Osteoblast (primary cell): ENCODE results near the gene BMS1. TPM values are rescaled to one million over a fixed set of nuclear protein-coding genes. Genes with fewer than 3 reads are reported as not detected.

Source experiments
- DNase-seq: peaks from one replicate; pipeline ENCODE4 v3.0.0; 2011; ENCODE audit warnings: low spot score, mixed read lengths; ENCODE audit not compliant: insufficient read length; ENCODE audit errors: missing footprints
- H2AFZ ChIP-seq: 2 replicates; pipeline ENCODE4 v1.6.0; 2011; ENCODE audit warnings: mild to moderate bottlenecking, low read length
- H3K27ac ChIP-seq: 2 replicates; pipeline ENCODE4 v1.5.1; 2011; ENCODE audit warnings: mild to moderate bottlenecking, low read depth, low read length, moderate library complexity
- H3K27me3 ChIP-seq: 2 replicates; pipeline ENCODE4 v1.6.0; 2012; ENCODE audit warnings: mild to moderate bottlenecking, control low read depth, inconsistent platforms, low read length, moderate library complexity; ENCODE audit not compliant: insufficient read depth
- H3K36me3 ChIP-seq: 2 replicates; pipeline ENCODE4 v1.5.1; 2011; ENCODE audit warnings: mild to moderate bottlenecking, low read length, control low read depth, moderate library complexity; ENCODE audit not compliant: insufficient read depth
- H3K4me1 ChIP-seq: 2 replicates; pipeline ENCODE4 v1.5.1; 2011; ENCODE audit warnings: mild to moderate bottlenecking, low read length, control low read depth, moderate library complexity; ENCODE audit not compliant: insufficient read depth
- H3K4me2 ChIP-seq: 2 replicates; pipeline ENCODE4 v1.6.0; 2011; ENCODE audit warnings: mild to moderate bottlenecking, low read length; ENCODE audit not compliant: insufficient read depth
- H3K4me3 ChIP-seq: fragments of 200-600 bp; sonication (generic); 3 replicates; pipeline ENCODE4 v1.5.1; 2012; ENCODE audit warnings: mild to moderate bottlenecking, low read length, inconsistent platforms; ENCODE audit not compliant: insufficient read depth
- H3K79me2 ChIP-seq: 2 replicates; pipeline ENCODE4 v1.6.0; 2012; ENCODE audit warnings: mild to moderate bottlenecking, low read length, control low read depth, inconsistent platforms; ENCODE audit not compliant: insufficient read depth
- H3K9me3 ChIP-seq: 2 replicates; pipeline ENCODE4 v1.5.1; 2011; ENCODE audit warnings: low read depth, low read length, control low read depth
- H4K20me1 ChIP-seq: 2 replicates; pipeline ENCODE4 v1.6.0; 2012; ENCODE audit warnings: mild to moderate bottlenecking, low read length, control low read depth; ENCODE audit not compliant: insufficient read depth
- CTCF ChIP-seq: IDR thresholded peaks from 2 replicates; pipeline ENCODE4 v1.5.1; 2011; ENCODE audit warnings: mild to moderate bottlenecking, low read depth, low read length, moderate library complexity; ENCODE audit errors: extremely low read depth
- total RNA-seq: library from RNA; depleted of rRNA; stranded (reverse); fragments of >200 nt; gene quantifications from 2 replicates; pipeline ENCODE4 v1.2.3, GENCODE V29; 2012

Gene BMS1
- total RNA-seq, 1 donor = 14.5 TPM

- Histone ChIP-seq H4K20me1 (no peaks in the 10 kb centered on the region), H3K27ac (no peak overlapping the region), H3K4me3 (no peak overlapping the region), H3K4me1 (no peaks in the 10 kb centered on the region), H3K36me3 (no peaks in the 10 kb centered on the region), H3K79me2 (no peaks in the 10 kb centered on the region), H3K4me2 (no peak overlapping the region), H3K9me3 (no peaks in the 10 kb centered on the region), H2AFZ (no peak overlapping the region), H3K27me3 (no peaks in the 10 kb centered on the region)
- TF ChIP-seq CTCF = no peak
- no peak for DNase-seq
Measured at GRCh38 chr10:42768581-42769152, 13.9 kb upstream of the BMS1 start.

GRCh38 chr10:42769173-42769572 is 13.4 kb upstream of the BMS1 start:
- no peaks in the 10 kb centered on the region for H3K9me3 ChIP-seq
- no peaks in the 10 kb centered on the region for H3K4me1 ChIP-seq
- H3K27ac ChIP-seq = no peak overlapping the region
- H3K4me2 ChIP-seq = no peak overlapping the region
- H3K79me2 ChIP-seq = no peaks in the 10 kb centered on the region
- TF ChIP-seq CTCF = no peak
- DNase-seq = no peak
- H3K36me3 ChIP-seq = no peaks in the 10 kb centered on the region
- no peaks in the 10 kb centered on the region for H3K27me3 ChIP-seq
- H3K4me3 ChIP-seq = no peak overlapping the region
- no peak overlapping the region for H2AFZ ChIP-seq
- no peaks in the 10 kb centered on the region for H4K20me1 ChIP-seq

DNA sequence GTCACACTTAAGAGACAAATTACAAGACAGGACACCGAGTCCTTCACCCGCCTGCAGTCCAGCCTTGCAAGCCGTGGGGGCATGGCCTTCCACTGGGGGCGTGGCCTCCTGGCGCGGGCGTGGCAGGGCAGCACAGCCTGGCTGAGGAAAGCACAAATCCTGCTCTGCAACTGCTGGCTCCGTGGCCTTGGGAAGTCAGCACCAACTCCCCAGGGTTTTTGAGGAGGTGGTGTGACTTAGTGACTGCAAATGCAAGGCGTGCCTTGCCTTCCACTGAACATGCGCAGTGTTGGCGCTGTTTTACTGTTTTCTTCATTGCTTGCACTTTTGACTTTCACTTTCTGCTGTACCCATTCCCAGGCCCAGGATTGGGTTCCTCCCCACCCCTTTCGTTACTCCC is 12.9 kb upstream of the BMS1 start:
- H3K27ac ChIP-seq = no peak overlapping the region
- TF ChIP-seq CTCF = no peak
- H3K9me3 ChIP-seq = no peaks in the 10 kb centered on the region
- H3K4me1 ChIP-seq = no peaks in the 10 kb centered on the region
- no peaks in the 10 kb centered on the region for H3K27me3 ChIP-seq
- no peak overlapping the region for H3K4me3 ChIP-seq
- no peak overlapping the region for H2AFZ ChIP-seq
- no peaks in the 10 kb centered on the region for H3K36me3 ChIP-seq
- DNase-seq = no peak
- no peaks in the 10 kb centered on the region for H3K79me2 ChIP-seq
- no peak overlapping the region for H3K4me2 ChIP-seq
- H4K20me1 ChIP-seq = no peaks in the 10 kb centered on the region

- Histone ChIP-seq H3K4me3 (no peak overlapping the region), H3K27ac (no peak overlapping the region), H3K27me3 (no peaks in the 10 kb centered on the region), H2AFZ (no peak overlapping the region), H4K20me1 (no peaks in the 10 kb centered on the region), H3K79me2 (no peaks in the 10 kb centered on the region), H3K36me3 (no peaks in the 10 kb centered on the region), H3K4me1 (no peaks in the 10 kb centered on the region), H3K9me3 (no peaks in the 10 kb centered on the region), H3K4me2 (no peak overlapping the region)
- TF ChIP-seq CTCF = no peak
- no peak for DNase-seq
Measured at GRCh38 chr10:42776681-42777080, 5.9 kb upstream of the BMS1 start.
